ENCODE measurements around the gene SMURF2. TPM values are rescaled to one million over a fixed set of nuclear protein-coding genes. Genes with fewer than 3 reads are reported as not detected.

Gene SMURF2
- total RNA-seq, 2 donors from 2014 or later: 30.5 to 39.8 TPM

DNA sequence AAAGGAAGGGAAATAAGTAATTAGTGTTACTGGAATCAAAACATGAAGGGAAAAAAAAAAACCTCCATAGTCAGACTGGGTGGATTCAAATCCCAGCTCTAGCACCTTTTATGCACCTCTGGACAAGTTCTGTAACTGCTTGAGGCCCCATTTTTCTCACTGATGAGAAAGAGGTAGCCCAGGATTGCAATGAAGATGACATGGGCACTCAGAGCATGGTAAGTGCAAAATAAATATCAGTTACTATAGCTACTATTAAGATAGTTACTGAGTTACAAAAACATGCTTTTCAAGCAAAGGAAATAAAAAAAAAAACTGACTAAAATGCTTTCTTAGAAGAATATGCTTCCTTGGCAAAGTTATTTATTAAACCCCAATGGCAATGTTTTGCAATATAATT lies 96.5 kb downstream of the SMURF2 start:
- Histone ChIP-seq H3K36me3 (peaks cover 28% of the 10 kb centered on the region), H3K4me3 (no peak overlapping the region), H3K9me3 (no peaks in the 10 kb centered on the region), H3K27ac (no peak overlapping the region), H3K4me1 (ENCODE audit: control insufficient read depth in 1 of 2, low read depth in 2 of 2) (no peaks in the 10 kb centered on the region), H3K27me3 (replicated peaks; ENCODE audit: insufficient read depth) (no peaks in the 10 kb centered on the region)
- no peak for TF ChIP-seq CTCF (IDR thresholded peaks at IDR 0.05)
- ATAC-seq (ENCODE audit: insufficient number of reproducible peaks, low FRiP score, low read depth) (no peak), DNase-seq (ENCODE audit: low spot score) (no peak)

- no peak for TF ChIP-seq CTCF (IDR thresholded peaks at IDR 0.05)
These were observed 98.0 kb downstream of the SMURF2 start for GRCh38 chr17:64564098-64564497.

GRCh38 chr17:64555281-64555680 lies 106.8 kb downstream of the SMURF2 start:
- Histone ChIP-seq H3K27ac (no peak overlapping the region), H3K9me3 (no peaks in the 10 kb centered on the region), H3K27me3 (replicated peaks; ENCODE audit: insufficient read depth) (no peaks in the 10 kb centered on the region), H3K36me3 (peaks cover 12% of the 10 kb centered on the region), H3K4me3 (no peak overlapping the region), H3K4me1 (ENCODE audit: control insufficient read depth in 1 of 2, low read depth in 2 of 2) (no peaks in the 10 kb centered on the region)
- TF ChIP-seq CTCF (IDR thresholded peaks at IDR 0.05): no peak
- DNase-seq (ENCODE audit: low spot score): no peak
- no peak for ATAC-seq (ENCODE audit: insufficient number of reproducible peaks, low FRiP score, low read depth)

More at GRCh38 chr17:64564098-64564497, 98.0 kb downstream of the SMURF2 start:
- H3K27me3 ChIP-seq (replicated peaks; ENCODE audit: insufficient read depth): no peaks in the 10 kb centered on the region
- peaks cover 25% of the 10 kb centered on the region for H3K36me3 ChIP-seq
- ATAC-seq (ENCODE audit: insufficient number of reproducible peaks, low FRiP score, low read depth) (no peak), DNase-seq (ENCODE audit: low spot score) (no peak)
- H3K27ac ChIP-seq: no peak overlapping the region
- H3K4me3 ChIP-seq: no peak overlapping the region
- no peaks in the 10 kb centered on the region for H3K9me3 ChIP-seq
- no peaks in the 10 kb centered on the region for H3K4me1 ChIP-seq (ENCODE audit: control insufficient read depth in 1 of 2, low read depth in 2 of 2)

GRCh38 chr17:64554028-64554637 lies 108.0 kb downstream of the SMURF2 start:
- Histone ChIP-seq H3K36me3 (peaks cover 15% of the 10 kb centered on the region), H3K27ac (no peak overlapping the region), H3K9me3 (no peaks in the 10 kb centered on the region), H3K4me3 (no peak overlapping the region), H3K27me3 (replicated peaks; ENCODE audit: insufficient read depth) (no peaks in the 10 kb centered on the region), H3K4me1 (ENCODE audit: control insufficient read depth in 1 of 2, low read depth in 2 of 2) (no peaks in the 10 kb centered on the region)
- no peak for ATAC-seq (ENCODE audit: insufficient number of reproducible peaks, low FRiP score, low read depth)
- no peak for DNase-seq (ENCODE audit: low spot score)
- TF ChIP-seq CTCF (IDR thresholded peaks at IDR 0.05): no peak

GRCh38 chr17:64551461-64551860 lies 110.6 kb downstream of the SMURF2 start:
- H3K36me3 ChIP-seq: peaks cover 20% of the 10 kb centered on the region
- H3K27ac ChIP-seq: no peak overlapping the region
- no peaks in the 10 kb centered on the region for H3K9me3 ChIP-seq
- no peak for TF ChIP-seq CTCF (IDR thresholded peaks at IDR 0.05)
- ATAC-seq (ENCODE audit: insufficient number of reproducible peaks, low FRiP score, low read depth) (no peak), DNase-seq (ENCODE audit: low spot score) (no peak)
- H3K4me1 ChIP-seq (ENCODE audit: control insufficient read depth in 1 of 2, low read depth in 2 of 2): no peaks in the 10 kb centered on the region
- H3K4me3 ChIP-seq: no peak overlapping the region
- H3K27me3 ChIP-seq (replicated peaks; ENCODE audit: insufficient read depth): no peaks in the 10 kb centered on the region
